Progenitor cell of endocrine pancreas (in vitro differentiated cells): Measurements from ENCODE around the gene SULT6B1. TPM values are rescaled to one million over a fixed set of nuclear protein-coding genes. Genes with fewer than 3 reads are reported as not detected.

ENCODE experiments used
- DNase-seq: peaks from one replicate; pipeline ENCODE4 v3.0.0; 2021; ENCODE audit warnings: low spot score; ENCODE audit not compliant: unreplicated experiment
- H3K27ac Mint-ChIP-seq: 2 replicates; pipeline ENCODE4 v1.8.0; 2021; ENCODE audit warnings: mild to moderate bottlenecking, moderate library complexity, mixed read lengths
- H3K27me3 Mint-ChIP-seq: 2 replicates; pipeline ENCODE4 v1.8.0; 2021; ENCODE audit warnings: mixed read lengths
- H3K36me3 Mint-ChIP-seq: 2 replicates; pipeline ENCODE4 v1.8.0; 2022; ENCODE audit warnings: mixed read lengths; ENCODE audit not compliant: insufficient read depth
- H3K4me1 Mint-ChIP-seq: 2 replicates; pipeline ENCODE4 v1.8.0; 2021; ENCODE audit warnings: low read depth, mixed read lengths
- H3K4me3 Mint-ChIP-seq: 2 replicates; pipeline ENCODE4 v1.8.0; 2021; ENCODE audit warnings: low read depth, mild to moderate bottlenecking, moderate library complexity, mixed read lengths
- H3K9me3 Mint-ChIP-seq: 2 replicates; pipeline ENCODE4 v1.8.0; 2021; ENCODE audit warnings: low read depth, mixed read lengths
- total RNA-seq: library from RNA; stranded (reverse); gene quantifications from 2 replicates; pipeline ENCODE4 v1.2.1, GENCODE V29; 2021
- TF ChIP-seq, protein P1 (sequence below): fragments of 200-600 bp; sonication (generic); IDR thresholded peaks from one replicate; pipeline ENCODE4 v1.5.0; 2021; ENCODE audit warnings: antibody characterized with exemption, mild to moderate bottlenecking; ENCODE audit not compliant: unreplicated experiment

SULT6B1 gene
- total RNA-seq, 1 donor from 2014 or later = not detected

DNA sequence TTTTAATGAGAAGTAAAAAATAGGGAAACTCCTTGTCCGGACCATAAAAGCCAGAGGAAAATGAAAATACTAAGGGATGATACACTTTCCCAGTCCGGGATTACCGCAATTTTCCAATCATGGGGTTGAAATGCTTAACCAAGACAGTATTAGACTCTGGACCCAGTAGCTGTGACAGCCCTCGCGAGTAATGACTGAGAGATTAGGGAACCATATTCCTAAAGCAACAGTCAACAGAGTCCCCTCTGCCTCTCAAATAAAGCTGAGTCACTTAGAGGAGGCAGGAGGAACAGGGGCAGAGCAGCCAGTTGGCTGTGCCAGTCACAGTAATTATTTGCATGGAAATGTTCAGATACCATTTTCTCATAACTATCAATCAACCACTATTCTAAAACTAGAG is 69.3 kb downstream of the SULT6B1 start:
- no peak for DNase-seq
- TF ChIP-seq, protein P1, sequence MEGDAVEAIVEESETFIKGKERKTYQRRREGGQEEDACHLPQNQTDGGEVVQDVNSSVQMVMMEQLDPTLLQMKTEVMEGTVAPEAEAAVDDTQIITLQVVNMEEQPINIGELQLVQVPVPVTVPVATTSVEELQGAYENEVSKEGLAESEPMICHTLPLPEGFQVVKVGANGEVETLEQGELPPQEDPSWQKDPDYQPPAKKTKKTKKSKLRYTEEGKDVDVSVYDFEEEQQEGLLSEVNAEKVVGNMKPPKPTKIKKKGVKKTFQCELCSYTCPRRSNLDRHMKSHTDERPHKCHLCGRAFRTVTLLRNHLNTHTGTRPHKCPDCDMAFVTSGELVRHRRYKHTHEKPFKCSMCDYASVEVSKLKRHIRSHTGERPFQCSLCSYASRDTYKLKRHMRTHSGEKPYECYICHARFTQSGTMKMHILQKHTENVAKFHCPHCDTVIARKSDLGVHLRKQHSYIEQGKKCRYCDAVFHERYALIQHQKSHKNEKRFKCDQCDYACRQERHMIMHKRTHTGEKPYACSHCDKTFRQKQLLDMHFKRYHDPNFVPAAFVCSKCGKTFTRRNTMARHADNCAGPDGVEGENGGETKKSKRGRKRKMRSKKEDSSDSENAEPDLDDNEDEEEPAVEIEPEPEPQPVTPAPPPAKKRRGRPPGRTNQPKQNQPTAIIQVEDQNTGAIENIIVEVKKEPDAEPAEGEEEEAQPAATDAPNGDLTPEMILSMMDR = no peak
- H3K27me3 Mint-ChIP-seq = no peaks in the 10 kb centered on the region
- H3K9me3 Mint-ChIP-seq = no peaks in the 10 kb centered on the region
- H3K4me1 Mint-ChIP-seq = no peaks in the 10 kb centered on the region
- H3K36me3 Mint-ChIP-seq = peaks cover 17% of the 10 kb centered on the region
- H3K27ac Mint-ChIP-seq = no peak overlapping the region
- no peak overlapping the region for H3K4me3 Mint-ChIP-seq

Other genes with a start within 250 kb of the SULT6B1 start
- 17.6 and 19.9 TPM in 2 replicates for gene STRN, start 222.1 kb downstream of the SULT6B1 start, total RNA-seq
- gene HEATR5B, start 104.3 kb downstream of the SULT6B1 start, total RNA-seq = 22.0 and 22.2 TPM in 2 replicates
- 4.3 and 4.4 TPM in 2 replicates for gene GPATCH11, start 104.2 kb downstream of the SULT6B1 start, total RNA-seq
- gene EIF2AK2, start 31.7 kb downstream of the SULT6B1 start, total RNA-seq = 34.7 and 36.5 TPM in 2 replicates
- 0.84 and 1.0 TPM in 2 replicates for gene CEBPZOS, start 7.8 kb upstream of the SULT6B1 start, total RNA-seq
- gene CEBPZ, start 42.9 kb upstream of the SULT6B1 start, total RNA-seq = 48.4 and 49.0 TPM in 2 replicates
- gene NDUFAF7, start 43.0 kb upstream of the SULT6B1 start, total RNA-seq = 27.6 and 36.2 TPM in 2 replicates
- 56.6 and 56.7 TPM in 2 replicates for gene PRKD3, start 136.2 kb upstream of the SULT6B1 start, total RNA-seq
- gene QPCT, start 156.0 kb upstream of the SULT6B1 start, total RNA-seq = 2.7 TPM in 2 replicates